Activated CD4-positive, alpha-beta T cell treated with anti-CD3 and anti-CD28 coated beads for 36 hours (primary cell): ENCODE results near the gene POM121. TPM values are rescaled to one million over a fixed set of nuclear protein-coding genes. Genes with fewer than 3 reads are reported as not detected.
"Not testable (repeated sequence)": the region's sequence is repeated elsewhere in the genome, so short reads cannot be mapped to it uniquely, and the experiment has no call there.

Experiments
- ATAC-seq: fragments of 200-7000 bp; cut with Tn5 transposase; one replicate; pipeline ENCODE4 v1.10.0; 2021; ENCODE audit warnings: mild to moderate bottlenecking, moderate library complexity
- CTCF ChIA-PET: fragments of 350-600 bp; sonication (Branson Sonifier 250); formaldehyde crosslinking; loops from one replicate; lab custom pipeline; 2021; ENCODE audit warnings: antibody characterized with exemption; lab: Charles Lee
- POLR2A ChIA-PET: fragments of 350-600 bp; sonication (Branson Sonifier 250); formaldehyde crosslinking; loops from one replicate; lab custom pipeline; 2021; ENCODE audit warnings: antibody characterized with exemption, inconsistent platforms; lab: Charles Lee
- DNase-seq: peaks from one replicate; pipeline ENCODE4 v3.0.0-alpha.2; 2020
- H3K27ac Mint-ChIP-seq: one replicate; pipeline ENCODE4 v1.8.0; 2021; ENCODE audit warnings: mixed read lengths
- H3K27me3 Mint-ChIP-seq: one replicate; pipeline ENCODE4 v1.8.0; 2021; ENCODE audit warnings: mixed read lengths
- H3K36me3 Mint-ChIP-seq: one replicate; pipeline ENCODE4 v1.8.0; 2021; ENCODE audit warnings: low read depth, mixed read lengths
- H3K4me1 Mint-ChIP-seq: one replicate; pipeline ENCODE4 v1.8.0; 2021; ENCODE audit warnings: mixed read lengths
- H3K4me3 Mint-ChIP-seq: one replicate; pipeline ENCODE4 v1.8.0; 2021; ENCODE audit warnings: mild to moderate bottlenecking, moderate library complexity, mixed read lengths
- H3K9me3 Mint-ChIP-seq: one replicate; pipeline ENCODE4 v1.8.0; 2021; ENCODE audit warnings: low read depth, mixed read lengths
- intact Hi-C, 2 experiments: fragments of 100-400 bp; cut with DNase I in 1 of 2; cut with micrococcal nuclease in 1 of 2; formaldehyde crosslinking; loops; one replicate each; pipeline versions ENCODE4 v1.14.2 to v1.15.1; 2022 to 2024; cut with DNase I, micrococcal nuclease
- total RNA-seq, 2 experiments: library from RNA; stranded (reverse); gene quantifications; one replicate each; pipeline ENCODE4 v1.2.3, GENCODE V29; 2021

Gene POM121
- total RNA-seq, 2 experiments from 2014 or later: 62.2 to 67.4 TPM

DNA sequence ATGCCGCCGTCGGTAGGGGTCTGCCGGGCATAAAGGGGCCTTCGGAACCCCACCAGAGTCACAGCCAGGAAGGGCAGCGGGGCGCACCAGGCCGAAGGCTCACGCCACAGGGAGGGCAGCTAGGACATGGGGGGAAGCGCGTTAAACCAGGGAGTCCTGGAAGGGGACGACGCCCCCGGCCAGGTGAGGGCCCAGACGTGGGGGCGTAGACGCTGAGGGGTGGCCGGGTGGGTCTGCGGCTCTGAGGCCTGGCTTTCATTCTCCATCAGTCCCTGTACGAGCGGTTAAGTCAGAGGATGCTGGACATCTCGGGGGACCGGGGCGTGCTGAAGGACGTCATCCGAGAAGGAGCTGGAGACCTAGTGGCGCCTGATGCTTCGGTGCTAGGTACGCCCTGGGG, 44.8 kb downstream of the POM121 start:
- H3K36me3 Mint-ChIP-seq, ATAC-seq: not testable (repeated sequence)

DNA sequence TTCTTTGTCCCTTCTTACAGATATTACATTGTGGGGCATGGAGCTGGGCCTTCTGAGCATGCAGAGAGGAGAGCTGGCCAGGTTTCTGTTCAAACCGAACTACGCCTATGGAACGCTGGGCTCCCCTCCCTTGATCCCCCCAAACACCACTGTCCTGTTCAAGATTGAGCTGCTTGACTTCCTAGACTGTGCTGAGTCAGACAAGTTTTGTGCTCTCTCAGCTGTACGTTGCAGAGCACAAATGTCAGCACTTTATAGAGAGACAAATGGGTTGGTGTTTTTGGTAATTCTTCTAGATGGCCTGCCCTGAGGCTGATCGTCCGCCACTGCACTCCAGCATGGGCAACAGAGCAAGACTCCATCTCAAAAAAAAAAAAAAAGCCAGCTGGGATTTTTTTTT, 46.6 kb downstream of the POM121 start:
- DNase-seq, H3K4me1 Mint-ChIP-seq, CTCF ChIA-PET, H3K36me3 Mint-ChIP-seq, intact Hi-C loops, H3K9me3 Mint-ChIP-seq, POLR2A ChIA-PET, H3K4me3 Mint-ChIP-seq, ATAC-seq, H3K27ac Mint-ChIP-seq, H3K27me3 Mint-ChIP-seq: not testable (repeated sequence)

More for the DNA sequence above, 44.8 kb downstream of the POM121 start:
- H3K9me3 Mint-ChIP-seq, POLR2A ChIA-PET, DNase-seq, intact Hi-C loops, CTCF ChIA-PET, H3K27me3 Mint-ChIP-seq, H3K4me1 Mint-ChIP-seq, H3K27ac Mint-ChIP-seq, H3K4me3 Mint-ChIP-seq: not testable (repeated sequence)

GRCh38 chr7:72974781-72975180, 49.9 kb downstream of the POM121 start:
- CTCF ChIA-PET, intact Hi-C loops, H3K36me3 Mint-ChIP-seq, H3K27ac Mint-ChIP-seq, ATAC-seq, POLR2A ChIA-PET, DNase-seq, H3K9me3 Mint-ChIP-seq, H3K4me1 Mint-ChIP-seq, H3K27me3 Mint-ChIP-seq, H3K4me3 Mint-ChIP-seq: not testable (repeated sequence)

- CTCF ChIA-PET, POLR2A ChIA-PET, H3K4me3 Mint-ChIP-seq, H3K9me3 Mint-ChIP-seq, H3K4me1 Mint-ChIP-seq, DNase-seq, ATAC-seq, intact Hi-C loops, H3K27ac Mint-ChIP-seq, H3K36me3 Mint-ChIP-seq, H3K27me3 Mint-ChIP-seq: not testable (repeated sequence)
These were observed 50.9 kb downstream of the POM121 start for GRCh38 chr7:72975656-72976286.

GRCh38 chr7:72976434-72976833, 51.5 kb downstream of the POM121 start:
- H3K9me3 Mint-ChIP-seq, H3K4me3 Mint-ChIP-seq, H3K36me3 Mint-ChIP-seq, H3K27ac Mint-ChIP-seq, H3K4me1 Mint-ChIP-seq, H3K27me3 Mint-ChIP-seq, intact Hi-C loops, POLR2A ChIA-PET, ATAC-seq, CTCF ChIA-PET, DNase-seq: not testable (repeated sequence)

GRCh38 chr7:72980382-72980781, 55.5 kb downstream of the POM121 start:
- intact Hi-C loops, CTCF ChIA-PET, H3K36me3 Mint-ChIP-seq, H3K4me1 Mint-ChIP-seq, ATAC-seq, H3K4me3 Mint-ChIP-seq, H3K9me3 Mint-ChIP-seq, POLR2A ChIA-PET, H3K27ac Mint-ChIP-seq, H3K27me3 Mint-ChIP-seq, DNase-seq: not testable (repeated sequence)

- H3K4me1 Mint-ChIP-seq, POLR2A ChIA-PET, H3K36me3 Mint-ChIP-seq, intact Hi-C loops, H3K9me3 Mint-ChIP-seq, H3K27me3 Mint-ChIP-seq, H3K4me3 Mint-ChIP-seq, CTCF ChIA-PET, DNase-seq, ATAC-seq, H3K27ac Mint-ChIP-seq: not testable (repeated sequence)
These were observed 57.2 kb downstream of the POM121 start for GRCh38 chr7:72982084-72982483.

DNA sequence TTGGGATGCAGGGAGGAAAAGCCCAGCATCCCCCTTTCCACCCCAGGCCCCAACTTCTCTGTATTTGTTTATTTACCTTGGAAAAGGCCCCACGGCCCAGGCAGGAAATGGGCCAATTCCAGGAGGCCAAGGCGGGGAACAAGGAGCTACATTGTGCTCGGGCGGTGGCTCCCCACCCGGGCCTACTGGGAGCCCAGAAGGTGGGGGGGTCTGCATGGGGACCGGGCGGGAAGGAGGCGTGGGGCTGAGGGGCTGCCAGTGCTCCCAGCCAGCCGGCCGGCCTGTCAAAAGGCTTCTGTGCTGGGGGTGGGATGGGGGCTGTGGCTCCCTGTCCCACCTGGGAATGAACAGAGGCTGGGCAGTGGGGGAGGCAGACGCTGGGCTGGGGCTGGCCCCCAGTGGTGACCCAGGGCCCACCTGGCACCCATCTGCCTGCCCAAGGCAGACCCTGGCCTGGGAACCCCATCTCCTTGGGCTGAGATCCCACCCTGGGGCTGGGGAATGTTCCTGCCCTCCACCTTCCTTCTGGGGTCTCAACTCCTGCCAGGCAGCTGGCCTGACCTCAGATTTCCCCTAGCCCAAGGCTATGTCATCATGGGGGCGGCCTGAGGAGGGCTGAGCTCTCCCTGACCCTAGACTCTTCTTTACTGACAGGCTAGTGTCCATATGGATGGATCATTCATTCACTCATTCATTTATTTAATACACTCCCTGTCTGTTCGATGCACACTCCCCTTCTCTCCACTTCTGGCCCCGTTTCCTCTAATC, 65.4 kb downstream of the POM121 start:
- H3K9me3 Mint-ChIP-seq, H3K27ac Mint-ChIP-seq, H3K4me3 Mint-ChIP-seq, H3K4me1 Mint-ChIP-seq, CTCF ChIA-PET, POLR2A ChIA-PET, intact Hi-C loops, H3K36me3 Mint-ChIP-seq, ATAC-seq, H3K27me3 Mint-ChIP-seq, DNase-seq: not testable (repeated sequence)

GRCh38 chr7:72995484-72995883, 70.6 kb downstream of the POM121 start:
- H3K4me1 Mint-ChIP-seq, ATAC-seq, DNase-seq, H3K27ac Mint-ChIP-seq, POLR2A ChIA-PET, H3K27me3 Mint-ChIP-seq, CTCF ChIA-PET, intact Hi-C loops, H3K9me3 Mint-ChIP-seq, H3K4me3 Mint-ChIP-seq, H3K36me3 Mint-ChIP-seq: not testable (repeated sequence)

GRCh38 chr7:72997447-72997846, 72.6 kb downstream of the POM121 start:
- POLR2A ChIA-PET, intact Hi-C loops, H3K27me3 Mint-ChIP-seq, H3K27ac Mint-ChIP-seq, ATAC-seq, CTCF ChIA-PET, H3K9me3 Mint-ChIP-seq, H3K36me3 Mint-ChIP-seq, H3K4me3 Mint-ChIP-seq, DNase-seq, H3K4me1 Mint-ChIP-seq: not testable (repeated sequence)

DNA sequence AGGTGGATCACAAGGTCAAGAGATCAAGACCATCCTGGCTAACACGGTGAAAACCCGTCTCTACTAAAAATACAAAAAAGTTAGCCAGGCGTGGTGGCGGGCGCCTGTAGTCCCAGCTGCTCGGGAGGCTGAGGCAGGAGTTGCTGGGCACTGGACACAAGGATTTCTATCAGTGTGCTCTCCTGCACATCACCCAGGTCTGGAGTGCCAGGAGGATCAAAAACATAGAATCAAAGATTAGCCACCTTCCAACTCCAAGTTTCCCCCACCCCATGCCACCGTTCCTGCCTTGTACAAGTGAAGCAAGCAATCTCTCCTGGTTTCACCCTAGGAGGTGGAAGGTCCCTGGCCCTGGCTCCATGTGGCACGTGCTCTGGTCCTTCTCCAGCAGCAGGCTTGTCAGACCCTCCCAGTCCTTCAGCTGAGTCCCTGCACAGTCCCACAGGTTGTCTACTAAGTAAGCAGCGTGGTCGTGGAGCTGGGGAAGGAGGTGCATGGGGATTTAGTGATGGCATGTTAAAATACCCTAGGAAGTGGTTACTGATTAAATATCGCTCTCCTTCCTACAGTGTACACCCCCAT, 73.1 kb downstream of the POM121 start:
- DNase-seq, POLR2A ChIA-PET, H3K4me1 Mint-ChIP-seq, H3K27me3 Mint-ChIP-seq, intact Hi-C loops, H3K27ac Mint-ChIP-seq, H3K9me3 Mint-ChIP-seq, CTCF ChIA-PET, H3K4me3 Mint-ChIP-seq, ATAC-seq, H3K36me3 Mint-ChIP-seq: not testable (repeated sequence)
